H1 (cell line): ENCODE data around the gene TMEM135. TPM values are rescaled to one million over a fixed set of nuclear protein-coding genes. Genes with fewer than 3 reads are reported as not detected.

ENCODE experiments used
- CTCF ChIA-PET: fragments of 300-600 bp; sonication (Branson Sonifier 250); formaldehyde crosslinking; loops from one replicate; lab custom pipeline; 2021; ENCODE audit not compliant: partially characterized antibody; lab: Charles Lee
- POLR2A ChIA-PET: fragments of 300-600 bp; sonication (Branson Sonifier 250); formaldehyde crosslinking; loops from one replicate; lab custom pipeline; 2021; ENCODE audit warnings: inconsistent platforms; ENCODE audit not compliant: partially characterized antibody; lab: Charles Lee
- DNase-seq, 2 experiments: peaks; one replicate each; pipeline versions ENCODE4 v3.0.0 to v3.0.0-alpha.2; 2010 to 2022; ENCODE audit warnings: low spot score in 2 of 2, low read depth in 1 of 2, mixed read lengths in 1 of 2
- FAIRE-seq: peaks from 2 replicates; lab custom pipeline; 2011; peaks lifted over from hg19 to GRCh38; lab: Jason Lieb, UNC
- H2AFZ ChIP-seq: 2 replicates; pipeline ENCODE4 v1.8.1; 2012; ENCODE audit warnings: low read length, inconsistent platforms
- H2AK5ac ChIP-seq: 2 replicates; pipeline ENCODE4 v1.6.1; 2013; ENCODE audit warnings: low read depth, low read length
- H2BK120ac ChIP-seq: replicated peaks from 2 replicates; pipeline ENCODE3; 2013; ENCODE audit warnings: low read depth, low read length, inconsistent platforms
- H2BK12ac ChIP-seq: 2 replicates; pipeline ENCODE4 v1.6.1; 2013; ENCODE audit warnings: low read depth, low read length
- H2BK15ac ChIP-seq: 2 replicates; pipeline ENCODE4 v1.6.1; 2013; ENCODE audit warnings: low read length
- H2BK20ac ChIP-seq: 2 replicates; pipeline ENCODE4 v1.6.1; 2013; ENCODE audit warnings: low read length
- H2BK5ac ChIP-seq: 2 replicates; pipeline ENCODE4 v1.6.1; 2013; ENCODE audit warnings: low read depth, low read length
- H3K14ac ChIP-seq: 2 replicates; pipeline ENCODE4 v1.6.1; 2013; ENCODE audit warnings: inconsistent platforms; ENCODE audit not compliant: insufficient read length
- H3K18ac ChIP-seq: 2 replicates; pipeline ENCODE4 v1.6.1; 2013; ENCODE audit warnings: low read length; ENCODE audit errors: extremely low read depth
- H3K23ac ChIP-seq: 2 replicates; pipeline ENCODE4 v1.6.1; 2013; ENCODE audit warnings: inconsistent platforms; ENCODE audit not compliant: insufficient read length
- H3K23me2 ChIP-seq: 2 replicates; pipeline ENCODE4 v1.6.1; 2013; ENCODE audit warnings: low read depth, low read length
- H3K27ac ChIP-seq: 2 replicates; pipeline ENCODE4 v1.6.1; 2011; ENCODE audit warnings: low read depth, low read length, inconsistent platforms
- H3K27me3 ChIP-seq, 4 experiments: replicated peaks in 1 of 4; 1 replicate in 1 of 4; 2 replicates in 3 of 4; pipeline versions ENCODE4 v1.6.1 to v1.8.1; 2011 to 2013; ENCODE audit warnings: low read length in 3 of 4, mild to moderate bottlenecking in 3 of 4, inconsistent platforms in 2 of 4, mixed read lengths in 2 of 4, moderate library complexity in 1 of 4; ENCODE audit not compliant: control insufficient read depth in 3 of 4, insufficient read depth in 3 of 4; ENCODE audit errors: extremely low read depth in 1 of 4
- H3K36me3 ChIP-seq, 4 experiments: 2 replicates each; pipeline versions ENCODE4 v1.6.1 to v1.8.1; 2011 to 2013; ENCODE audit warnings: mild to moderate bottlenecking in 4 of 4, low read length in 3 of 4, moderate library complexity in 2 of 4, control low read depth in 1 of 4, inconsistent platforms in 1 of 4; ENCODE audit not compliant: insufficient read depth in 4 of 4, control insufficient read depth in 2 of 4
- H3K4ac ChIP-seq: replicated peaks from 2 replicates; pipeline ENCODE3; 2013; ENCODE audit warnings: low read length, low read depth, mixed read lengths, inconsistent platforms; ENCODE audit not compliant: insufficient read length
- H3K4me1 ChIP-seq, 4 experiments: replicated peaks in 1 of 4; 1 replicate in 1 of 4; 2 replicates in 3 of 4; pipeline versions ENCODE4 v1.6.1 to v1.8.1; 2011 to 2013; ENCODE audit warnings: low read length in 3 of 4, inconsistent platforms in 2 of 4, mixed read lengths in 1 of 4; ENCODE audit not compliant: insufficient read depth in 4 of 4, control insufficient read depth in 3 of 4
- H3K4me2 ChIP-seq, 2 experiments: 2 replicates each; pipeline versions ENCODE4 v1.6.1 to v1.8.1; 2011 to 2013; ENCODE audit warnings: low read depth in 2 of 2, low read length in 2 of 2, control low read depth in 1 of 2, inconsistent platforms in 1 of 2, mild to moderate bottlenecking in 1 of 2; ENCODE audit not compliant: insufficient read depth in 1 of 2
- H3K4me3 ChIP-seq, 4 experiments: fragments of 200-600, 300-600 bp in 1 of 4; sonication (generic), shearing (Covaris generic), sonication (Bioruptor Twin) in 1 of 4; 2 replicates each; pipeline versions ENCODE4 v1.5.1 to v1.8.1; 2011 to 2016; ENCODE audit warnings: low read length in 4 of 4, low read depth in 3 of 4, control low read depth in 2 of 4, inconsistent platforms in 2 of 4, mild to moderate bottlenecking in 2 of 4, mixed read lengths in 1 of 4, moderate library complexity in 1 of 4; ENCODE audit not compliant: insufficient read depth in 2 of 4; ENCODE audit errors: extremely low read depth in 1 of 4
- H3K56ac ChIP-seq: replicated peaks from 2 replicates; pipeline ENCODE3; 2013; ENCODE audit warnings: low read depth, mild to moderate bottlenecking, mixed read lengths, low read length, inconsistent platforms; ENCODE audit not compliant: insufficient read length
- H3K79me1 ChIP-seq: 2 replicates; pipeline ENCODE4 v1.6.1; 2013; ENCODE audit warnings: low read depth, low read length, control low read depth
- H3K79me2 ChIP-seq, 2 experiments: 2 replicates each; pipeline versions ENCODE4 v1.6.1 to v1.8.1; 2012 to 2013; ENCODE audit warnings: low read length in 2 of 2, mild to moderate bottlenecking in 2 of 2, inconsistent platforms in 1 of 2; ENCODE audit not compliant: insufficient read depth in 2 of 2, control insufficient read depth in 1 of 2
- H3K9ac ChIP-seq, 4 experiments: replicated peaks in 1 of 4; 1 replicate in 1 of 4; 2 replicates in 3 of 4; pipeline versions ENCODE4 v1.6.1 to v1.8.1; 2011 to 2013; ENCODE audit warnings: low read depth in 3 of 4, low read length in 3 of 4, control low read depth in 2 of 4, mild to moderate bottlenecking in 2 of 4, moderate library complexity in 2 of 4, inconsistent platforms in 1 of 4; ENCODE audit errors: extremely low read depth in 1 of 4
- H3K9me3 ChIP-seq, 2 experiments: 2 replicates each; pipeline versions ENCODE4 v1.6.1 to v1.8.1; 2012 to 2013; ENCODE audit warnings: mild to moderate bottlenecking in 2 of 2, moderate library complexity in 2 of 2, control low read depth in 1 of 2, inconsistent platforms in 1 of 2, low read depth in 1 of 2, low read length in 1 of 2, mixed read lengths in 1 of 2; ENCODE audit not compliant: insufficient read depth in 2 of 2
- H4K20me1 ChIP-seq, 2 experiments: replicated peaks in 1 of 2; 2 replicates each; pipeline versions ENCODE3 to v1.8.1; 2011 to 2013; ENCODE audit warnings: inconsistent platforms in 2 of 2, low read length in 2 of 2, mild to moderate bottlenecking in 1 of 2; ENCODE audit not compliant: insufficient read depth in 2 of 2, control insufficient read depth in 1 of 2
- H4K5ac ChIP-seq: 2 replicates; pipeline ENCODE4 v1.6.1; 2013; ENCODE audit warnings: low read length, low read depth, mixed read lengths, inconsistent platforms; ENCODE audit not compliant: insufficient read length
- H4K8ac ChIP-seq: 2 replicates; pipeline ENCODE4 v1.8.0; 2013; ENCODE audit warnings: mild to moderate bottlenecking, moderate library complexity, low read length, inconsistent platforms; ENCODE audit not compliant: insufficient read depth; ENCODE audit errors: extremely low read depth
- H4K91ac ChIP-seq: replicated peaks from 2 replicates; pipeline ENCODE3; 2013; ENCODE audit warnings: low read length, mixed read lengths, inconsistent platforms; ENCODE audit not compliant: insufficient read length
- ATF3 ChIP-seq: IDR thresholded peaks from 2 replicates; pipeline ENCODE4 v1.6.1; 2011; ENCODE audit warnings: low read depth, mild to moderate bottlenecking, low read length; ENCODE audit not compliant: insufficient read depth
- CHD1 ChIP-seq: IDR thresholded peaks from 2 replicates; pipeline ENCODE4 v1.6.1; 2012; ENCODE audit warnings: low read depth, low read length, improper control_type of control experiment
- EGR1 ChIP-seq: IDR thresholded peaks from 2 replicates; pipeline ENCODE4 v1.6.1; 2011; ENCODE audit warnings: low read depth, low read length, borderline replicate concordance
- EZH2 ChIP-seq: fragments of 200-600 bp; sonication (generic); IDR thresholded peaks from 2 replicates; pipeline ENCODE4 v1.7.1; 2012; ENCODE audit warnings: low read depth, mild to moderate bottlenecking, moderate library complexity, low read length, inconsistent platforms; ENCODE audit not compliant: severe bottlenecking
- FOSL1 ChIP-seq: IDR thresholded peaks from 2 replicates; pipeline ENCODE4 v1.6.1; 2011; ENCODE audit warnings: mild to moderate bottlenecking, low read depth, low read length, moderate library complexity; ENCODE audit not compliant: insufficient read depth
- KDM1A ChIP-seq: fragments of 200-600, 300-600 bp; sonication (generic); IDR thresholded peaks from 2 replicates; pipeline ENCODE4 v1.7.1; 2016; ENCODE audit warnings: mild to moderate bottlenecking, low read length, borderline replicate concordance
- KDM5A ChIP-seq: fragments of 200-600 bp; IDR thresholded peaks from 2 replicates; pipeline ENCODE4 v1.7.1; 2012; ENCODE audit warnings: mild to moderate bottlenecking, low read length, inconsistent platforms, mixed read lengths
- RFX5 ChIP-seq: IDR thresholded peaks from 2 replicates; pipeline ENCODE4 v1.6.1; 2011; ENCODE audit warnings: low read depth, low read length, improper control_type of control experiment, borderline replicate concordance
- SIX5 ChIP-seq: IDR thresholded peaks from 2 replicates; pipeline ENCODE4 v1.6.1; 2011; ENCODE audit warnings: mild to moderate bottlenecking, low read depth, low read length
- SP4 ChIP-seq: IDR thresholded peaks from 2 replicates; pipeline ENCODE4 v1.6.1; 2012; ENCODE audit warnings: low read length, inconsistent platforms
- SUZ12 ChIP-seq: fragments of 200-600 bp; sonication (generic); IDR thresholded peaks from 2 replicates; pipeline ENCODE4 v1.6.1; 2012; ENCODE audit warnings: mild to moderate bottlenecking, inconsistent platforms, low read length, moderate library complexity, mixed read lengths
- TAF1 ChIP-seq: IDR thresholded peaks from 2 replicates; pipeline ENCODE4 v1.6.1; 2011; ENCODE audit warnings: mild to moderate bottlenecking, low read depth, low read length
- TEAD4 ChIP-seq: IDR thresholded peaks from 2 replicates; pipeline ENCODE4 v1.6.1; 2012; ENCODE audit warnings: low read depth, low read length, inconsistent platforms, mixed read lengths
- WGBS, 2 experiments: shearing (Covaris generic) in 1 of 2; methylation state at CpG; one replicate each; pipeline versions ENCODE4 v1.1.6 to v1.1.7; 2013 to 2015; ENCODE audit warnings: low lambda C conversion rate in 2 of 2, mixed read lengths in 2 of 2, inconsistent platforms in 1 of 2, low coverage in 1 of 2, missing lambda C conversion rate in 1 of 2; ENCODE audit not compliant: insufficient replicate concordance in 2 of 2, insufficient coverage in 1 of 2, insufficient read length in 1 of 2; ENCODE audit errors: extremely low coverage in 1 of 2, missing lambda C conversion rate in 1 of 2; 5-methylcytosine and 5-hydroxymethylcytosine counted together
- polyA plus RNA-seq, 7 experiments: library from polyadenylated mRNA; depleted of rRNA in 3 of 7; stranded (reverse) in 5 of 7; unstranded in 2 of 7; fragments of >200 nt in 5 of 7; fragments of 200-250 nt in 2 of 7; gene quantifications; 1 replicate in 5 of 7; 2 replicates in 1 of 7; 4 replicates in 1 of 7; pipeline versions ENCODE4 v1.2.1 to v1.2.3, GENCODE V29; 2011 to 2013; ENCODE audit warnings: missing spikeins in 2 of 7, mixed read lengths in 2 of 7
- total RNA-seq: library from RNA; stranded (reverse); fragmentation: NEBNext Ultra II Directional; extraction: Animal tissue kit (Norgen Biotek cat#: 25700); gene quantifications from 2 replicates; pipeline ENCODE4 v1.2.1, GENCODE V29; 2021
- TF ChIP-seq, protein P1 (sequence below): IDR thresholded peaks from 2 replicates; pipeline ENCODE4 v1.6.1; 2011; ENCODE audit warnings: low read length, improper control_type of control experiment

Gene TMEM135
- total and polyA plus RNA-seq, 2 of the 8 experiments (the other 6 are each of a cell fraction or from before 2014, with no cell fraction given), result 9.3 to 31.3 TPM

DNA sequence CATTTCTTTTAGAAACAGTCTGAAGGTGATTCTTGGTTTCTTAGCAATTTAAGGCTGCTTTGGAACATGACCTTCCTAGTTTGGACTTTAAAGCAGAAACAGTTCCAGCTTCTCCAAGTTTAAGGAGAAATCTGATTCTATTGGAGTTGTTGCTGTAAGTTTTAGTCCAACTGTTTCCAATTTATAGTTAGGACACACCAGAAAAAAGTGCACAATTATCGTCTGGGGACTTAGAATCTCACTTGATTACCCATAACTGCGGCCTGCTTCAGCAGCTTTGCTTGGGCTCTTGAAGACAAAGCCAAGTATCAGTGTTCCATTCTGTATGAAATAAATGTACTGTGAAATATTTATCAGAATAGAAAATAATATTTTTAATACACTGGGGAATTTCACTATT is 246.6 kb downstream of the TMEM135 start:
- H3K27me3 ChIP-seq, result no peaks in the 10 kb centered on the region
- no peak overlapping the region for H2BK15ac ChIP-seq
- 43% methylated on average over 2 of the region's 2 CpGs; no CpG with 5 or more reads in 1 of the 2 experiments for WGBS, 2 experiments
- H3K36me3 ChIP-seq, result peaks cover 0 to 4% (median 0%) of the 10 kb centered on the region in 4 experiments; a peak in 2 of 8 replicates
- H3K18ac ChIP-seq, result no peak overlapping the region
- no peak overlapping the region for H2BK120ac ChIP-seq
- no peak overlapping the region for H4K91ac ChIP-seq
- no peak overlapping the region for H4K8ac ChIP-seq
- no peak overlapping the region for H2BK5ac ChIP-seq
- no peak overlapping the region for H2AK5ac ChIP-seq
- no peaks in the 10 kb centered on the region for H4K20me1 ChIP-seq
- H2BK20ac ChIP-seq, result no peak overlapping the region
- H3K23me2 ChIP-seq, result no peaks in the 10 kb centered on the region
- H3K56ac ChIP-seq, result no peak overlapping the region
- no peak overlapping the region for H3K9ac ChIP-seq
- no peak overlapping the region for H4K5ac ChIP-seq
- H3K4me3 ChIP-seq, result no peak overlapping the region
- peaks cover 0 to 3% of the 10 kb centered on the region in 2 experiments; a peak in 1 of 4 replicates for H3K9me3 ChIP-seq
- H2BK12ac ChIP-seq, result no peak overlapping the region
- H3K4ac ChIP-seq, result no peak overlapping the region
- no peak overlapping the region for H3K4me2 ChIP-seq
- H3K4me1 ChIP-seq, result no peaks in the 10 kb centered on the region
- no peak overlapping the region for H3K27ac ChIP-seq
- POLR2A ChIA-PET, result no interaction called here
- no peaks in the 10 kb centered on the region for H3K79me1 ChIP-seq
- no peak overlapping the region for H2AFZ ChIP-seq
- DNase-seq (no peak), FAIRE-seq (no peak)
- no peak overlapping the region for H3K23ac ChIP-seq
- CTCF ChIA-PET, result interaction anchor here (1.5 kb wide), 1 partner anchor 346 kb away, joined by 4 read pairs; no protein-coding TSS in a partner anchor
- TF ChIP-seq SUZ12, result no peak
- no peak for TF ChIP-seq CHD1
- TF ChIP-seq SIX5, result no peak
- no peak for TF ChIP-seq RFX5
- no peak for TF ChIP-seq ATF3
- no peak for TF ChIP-seq KDM5A
- no peak for TF ChIP-seq KDM1A
- no peak for TF ChIP-seq EZH2
- TF ChIP-seq FOSL1, result no peak
- TF ChIP-seq, protein P1, sequence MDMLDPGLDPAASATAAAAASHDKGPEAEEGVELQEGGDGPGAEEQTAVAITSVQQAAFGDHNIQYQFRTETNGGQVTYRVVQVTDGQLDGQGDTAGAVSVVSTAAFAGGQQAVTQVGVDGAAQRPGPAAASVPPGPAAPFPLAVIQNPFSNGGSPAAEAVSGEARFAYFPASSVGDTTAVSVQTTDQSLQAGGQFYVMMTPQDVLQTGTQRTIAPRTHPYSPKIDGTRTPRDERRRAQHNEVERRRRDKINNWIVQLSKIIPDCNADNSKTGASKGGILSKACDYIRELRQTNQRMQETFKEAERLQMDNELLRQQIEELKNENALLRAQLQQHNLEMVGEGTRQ, result no peak
- no peak for TF ChIP-seq TEAD4
- TF ChIP-seq TAF1, result no peak
- no peak for TF ChIP-seq EGR1
- no peak for TF ChIP-seq SP4
- no peak overlapping the region for H3K14ac ChIP-seq
- H3K79me2 ChIP-seq, result no peaks in the 10 kb centered on the region
